GM21447 (cell line): ENCODE data around the gene ORAI2.
A peak's percentile ranks its signal among the peaks of the same experiment; 100 is the strongest.

ENCODE experiments used
- ATAC-seq: cut with Tn5 transposase; IDR thresholded peaks from one replicate; pipeline ENCODE4 v1.9.1; 2021; ENCODE audit not compliant: unreplicated experiment

Gene ORAI2

DNA sequence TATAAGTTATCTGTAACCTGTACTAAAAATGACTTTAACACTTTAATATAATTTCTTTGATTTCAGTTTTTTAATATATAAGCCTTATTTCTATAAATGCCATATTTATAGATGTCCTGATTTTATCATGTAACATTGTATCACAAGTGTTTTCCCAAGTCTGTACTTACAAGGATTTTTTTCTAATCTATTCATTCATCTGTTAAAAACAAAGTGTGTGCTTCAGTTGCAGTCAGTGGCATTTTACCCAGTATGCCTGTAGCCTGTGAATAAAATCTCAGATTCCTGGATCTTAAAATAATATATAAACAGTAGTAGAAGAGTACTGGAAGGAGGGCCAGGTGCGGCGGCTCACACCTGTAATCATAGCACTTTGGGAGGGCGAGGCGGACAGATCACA, 19.8 kb upstream of the ORAI2 start:
- no peak for ATAC-seq

DNA sequence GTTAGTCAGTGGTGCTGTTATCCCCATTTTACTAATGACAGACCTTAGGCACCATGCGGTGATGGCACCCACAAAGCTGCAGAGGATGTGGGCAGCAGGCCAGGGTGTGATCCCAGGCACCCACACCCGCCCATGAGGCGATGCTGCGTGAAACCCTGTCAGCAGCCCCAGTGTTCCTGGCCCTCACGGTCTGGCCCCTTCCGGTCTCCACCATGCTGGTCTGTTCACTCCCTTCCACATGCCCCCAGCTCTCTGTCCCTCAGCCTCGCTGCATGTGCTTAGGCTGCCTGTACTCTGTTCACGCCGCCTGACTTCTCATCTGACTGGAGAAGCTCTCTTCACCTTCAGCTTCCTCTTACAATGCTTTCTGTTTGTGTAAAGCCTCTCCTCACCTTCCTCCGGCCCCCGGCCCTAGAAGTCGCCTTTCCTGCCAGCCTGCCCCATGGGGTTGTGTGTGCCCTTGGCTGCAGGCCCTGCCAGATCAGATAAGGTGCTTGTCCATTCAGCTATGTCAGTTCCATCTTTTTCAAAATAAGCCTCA, 17.6 kb upstream of the ORAI2 start:
- ATAC-seq, result peak; percentile 48

DNA sequence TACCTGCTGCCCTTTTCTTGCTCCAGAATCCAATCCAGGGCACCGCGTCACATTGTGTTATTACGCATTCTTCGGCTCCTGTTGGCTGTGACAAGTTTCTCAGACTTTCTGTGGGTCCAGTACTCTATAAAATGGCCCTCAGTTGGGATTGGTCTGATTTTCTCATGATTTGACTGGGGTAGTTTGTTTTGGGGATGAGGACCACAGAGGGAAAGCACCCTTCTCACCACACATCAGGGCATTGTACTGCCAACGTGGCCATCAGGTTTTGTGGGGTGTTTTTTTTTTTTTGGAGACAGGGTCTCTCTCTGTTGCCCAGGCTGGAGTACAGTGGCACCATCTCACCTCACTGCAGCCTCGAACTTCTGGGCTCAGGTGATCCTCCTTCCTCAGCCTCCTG, 17.0 kb upstream of the ORAI2 start:
- ATAC-seq, result no peak

DNA sequence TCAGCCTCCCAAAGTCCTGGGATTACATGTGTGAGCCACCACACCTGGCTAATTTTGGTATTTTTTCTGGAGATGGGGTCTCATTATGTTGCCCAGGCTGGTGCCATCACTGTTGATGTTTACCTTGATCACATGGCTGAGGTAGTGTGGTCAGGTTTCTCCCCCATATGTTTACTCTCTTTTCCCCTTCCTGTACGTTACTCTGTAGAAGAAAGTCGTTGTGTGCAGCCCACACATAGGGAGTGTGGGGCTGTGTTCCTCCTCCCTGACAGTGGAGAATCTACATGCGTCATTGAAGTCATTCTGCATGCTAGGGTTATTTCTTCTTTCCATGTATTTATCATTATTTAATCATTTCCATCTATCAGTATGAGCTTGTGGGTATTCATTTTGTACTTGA, 16.3 kb upstream of the ORAI2 start:
- ATAC-seq, result no peak

DNA sequence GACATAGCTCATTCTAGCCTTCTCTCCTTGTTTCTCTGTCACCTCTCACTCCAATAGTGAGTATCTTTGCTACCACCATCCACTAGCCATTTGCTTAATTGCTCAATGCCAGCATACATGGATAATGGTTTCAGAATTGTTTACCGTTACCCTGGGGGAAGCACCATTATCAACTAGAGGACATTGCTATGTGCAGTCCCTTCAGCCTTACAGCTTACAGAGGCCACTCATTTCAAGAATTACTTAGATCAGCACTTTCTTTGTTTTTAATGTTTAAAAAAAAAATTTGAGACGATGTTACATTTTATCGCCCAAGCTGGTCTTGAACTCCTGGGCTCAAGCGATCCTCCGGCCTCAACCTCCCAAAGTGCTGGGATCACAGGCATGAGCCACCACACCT, 14.8 kb upstream of the ORAI2 start:
- no peak for ATAC-seq

DNA sequence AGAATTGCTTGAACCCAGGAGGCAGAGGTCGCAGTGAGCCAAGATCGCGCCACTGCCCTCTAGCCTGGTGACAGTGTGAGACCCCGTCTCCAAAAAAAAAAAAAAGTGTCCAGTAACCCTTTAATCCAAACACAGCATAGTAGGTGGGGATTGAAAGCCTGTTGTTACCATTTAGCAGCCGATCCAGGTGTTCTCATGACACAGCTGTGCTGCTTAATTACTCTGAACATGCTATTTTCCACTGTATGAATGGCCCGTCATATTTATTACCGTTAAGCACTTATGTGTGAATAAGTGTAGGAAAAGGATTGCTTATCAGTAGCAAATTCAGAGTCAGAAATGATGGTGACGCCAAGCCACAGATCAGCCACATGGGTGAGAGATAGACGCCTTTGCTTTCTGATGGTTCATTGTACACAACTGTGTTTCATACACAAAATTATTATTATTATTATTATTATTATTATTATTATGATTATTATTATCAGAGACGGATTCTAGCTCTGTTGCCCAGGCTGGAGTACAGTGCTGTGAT, 11.6 kb upstream of the ORAI2 start:
- ATAC-seq, result no peak

DNA sequence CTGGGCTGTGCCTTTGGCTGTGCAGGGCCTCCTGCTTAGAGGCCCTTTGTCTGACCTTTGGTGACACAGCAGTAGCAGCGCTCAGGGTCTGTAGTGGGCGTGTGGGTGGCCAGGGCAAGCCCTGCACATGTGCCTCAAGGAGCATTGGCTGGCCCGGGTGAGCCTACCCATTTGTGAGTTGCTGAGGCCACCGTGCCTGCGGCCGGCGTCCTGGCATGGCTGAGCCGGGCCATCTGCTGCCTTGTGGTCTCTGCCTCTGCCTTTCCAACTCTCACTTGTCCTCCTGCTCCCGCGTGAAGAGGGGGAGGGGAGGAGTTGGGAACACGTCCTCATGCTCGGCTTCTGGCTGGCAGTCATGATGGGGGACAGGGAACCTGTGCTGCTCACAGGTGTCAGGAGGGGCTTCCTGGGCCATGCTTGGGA, 9.2 kb upstream of the ORAI2 start:
- no peak for ATAC-seq

DNA sequence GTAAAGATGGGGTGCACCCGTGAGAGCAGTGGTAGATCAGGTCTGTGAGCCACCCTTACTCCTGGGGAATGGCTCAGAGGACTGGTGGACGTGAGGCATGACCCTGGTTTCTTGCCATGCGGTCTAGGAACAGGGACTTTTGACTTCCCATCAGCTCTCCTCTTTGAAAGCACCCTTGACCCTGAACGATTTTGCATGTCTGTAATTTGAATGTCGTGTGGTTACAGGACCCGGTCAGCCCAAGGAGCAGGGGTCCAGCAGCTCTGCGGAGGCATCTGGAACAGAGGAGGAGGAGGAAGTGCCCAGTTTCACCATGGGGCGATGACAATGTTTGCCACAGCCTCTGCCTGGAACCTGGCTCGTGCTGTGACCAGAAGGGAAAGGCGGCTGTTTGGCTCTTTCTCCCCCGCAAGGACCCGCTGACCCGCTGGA, 8.6 kb upstream of the ORAI2 start:
- ATAC-seq, result peak; percentile 40

DNA sequence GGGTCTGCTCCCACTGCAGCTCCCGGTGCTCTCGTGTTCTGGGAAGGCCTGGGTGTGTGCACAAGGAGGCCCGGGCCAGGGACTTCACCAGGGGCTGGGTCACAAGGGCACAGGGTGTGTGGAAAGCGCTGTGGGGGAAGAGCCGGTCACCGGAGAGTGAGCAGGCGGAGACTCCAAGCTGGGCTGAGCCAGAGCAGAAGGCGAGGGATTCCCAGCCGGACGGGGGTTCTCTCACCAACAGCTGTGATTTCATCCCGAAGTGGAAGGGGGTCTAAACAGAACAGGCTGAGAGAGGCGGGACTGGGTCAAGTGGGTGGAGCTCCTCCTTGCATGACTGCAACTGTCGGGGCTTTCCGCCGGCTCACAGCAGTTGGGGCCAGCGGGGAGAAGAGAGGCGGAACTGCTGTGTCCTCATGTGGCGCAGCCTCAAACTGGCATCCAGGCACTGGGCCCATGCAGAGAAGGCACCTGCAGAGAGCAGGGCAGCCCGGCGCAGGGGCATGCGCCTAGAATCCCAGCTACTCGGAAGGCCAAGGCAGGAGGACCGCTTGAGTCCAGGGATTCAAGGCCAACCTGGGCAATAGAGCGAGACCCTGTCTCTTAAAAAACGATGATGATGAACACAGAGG, 7.6 kb upstream of the ORAI2 start:
- ATAC-seq, result peak; percentile 69

DNA sequence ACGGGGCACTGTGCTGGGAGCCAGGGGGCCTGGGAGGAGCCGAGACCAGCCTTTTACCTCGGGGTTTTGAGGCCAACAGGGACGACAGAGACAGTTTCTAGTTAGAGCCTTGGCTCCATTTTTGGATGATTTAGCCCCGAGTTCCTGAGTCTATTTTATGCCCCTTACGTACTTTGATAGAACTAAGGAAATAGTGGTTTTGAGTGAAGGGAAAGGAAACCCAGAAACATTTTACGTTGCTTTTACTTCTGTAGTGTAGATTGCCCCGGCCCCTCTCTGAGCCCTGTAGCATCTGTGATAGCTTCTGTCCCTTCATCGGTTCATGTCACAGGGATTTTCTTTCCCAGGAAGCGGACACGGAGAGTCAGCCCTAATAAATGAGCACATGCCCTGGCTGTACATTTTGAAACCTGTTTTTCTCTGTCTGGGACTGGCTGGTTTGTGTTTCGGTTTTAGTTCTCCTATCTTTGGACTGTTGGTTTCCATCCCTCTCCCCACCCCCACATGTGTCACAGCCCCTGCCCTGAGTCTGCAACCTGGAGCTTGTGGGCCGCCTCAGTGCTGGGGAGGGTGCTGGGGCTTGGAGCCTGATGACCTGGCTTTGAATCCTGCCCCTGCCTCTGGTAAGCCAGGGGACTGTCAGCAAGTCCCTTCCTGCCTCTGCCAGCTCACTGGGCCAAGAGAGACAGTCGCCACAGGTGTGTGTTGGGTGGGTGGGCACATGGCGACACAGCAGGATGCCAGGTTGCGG, 6.9 kb upstream of the ORAI2 start:
- ATAC-seq, result peak; percentile 51

DNA sequence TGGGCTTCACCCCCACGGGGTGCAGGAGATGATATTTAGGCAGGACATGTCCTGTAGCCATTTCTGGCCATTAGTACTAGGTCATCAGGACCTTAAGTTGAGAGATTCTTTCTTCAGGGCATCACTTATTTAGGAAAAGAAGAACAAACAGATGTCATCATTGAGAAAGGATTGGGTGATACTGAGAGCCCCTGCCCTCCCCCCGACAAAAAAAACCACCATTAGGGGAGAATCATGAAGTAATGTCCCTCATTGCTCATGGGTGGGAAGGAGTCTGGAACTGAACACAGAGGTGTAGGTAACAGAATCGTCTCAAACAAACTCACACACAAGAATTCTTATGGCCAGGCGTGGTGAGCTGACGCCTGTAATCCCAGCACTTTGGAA, 6.4 kb upstream of the ORAI2 start:
- ATAC-seq, result no peak

DNA sequence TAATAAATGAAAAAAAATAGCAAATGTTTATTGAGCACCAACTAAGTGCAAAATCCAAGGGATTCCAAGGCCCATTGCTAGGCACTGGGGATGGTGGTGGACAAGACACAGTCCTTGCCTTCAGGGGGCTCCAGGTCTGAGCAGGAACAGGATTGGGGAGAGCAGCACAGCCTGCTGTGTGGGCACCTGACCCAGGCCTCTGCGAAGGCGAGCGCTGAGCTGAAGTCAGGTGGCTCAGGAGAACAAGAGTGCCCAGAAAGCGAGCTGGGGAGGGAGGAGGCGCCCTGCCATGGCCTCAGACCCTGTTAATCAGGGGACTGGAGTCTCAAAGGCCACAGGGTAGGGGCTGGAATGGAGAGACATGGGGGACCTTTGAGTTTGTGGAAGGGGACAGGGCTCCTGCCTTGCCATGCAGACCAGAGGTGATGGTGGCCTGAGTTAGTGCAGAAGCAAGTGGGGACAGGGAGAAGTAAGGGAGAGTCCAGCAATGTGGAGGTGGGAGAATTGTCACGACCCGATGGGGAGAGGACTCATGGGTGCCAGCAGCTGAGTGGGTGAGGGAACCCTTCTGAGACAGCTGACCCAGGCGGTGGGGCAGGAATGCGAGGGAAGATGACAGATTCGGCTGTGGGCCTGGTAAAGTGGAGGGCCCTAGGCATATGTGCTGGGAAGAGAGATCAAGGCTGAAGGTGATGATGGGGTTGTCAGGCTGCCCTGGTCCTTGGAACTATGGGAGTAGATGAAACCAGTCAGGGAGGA, 4.1 kb upstream of the ORAI2 start:
- no peak for ATAC-seq

DNA sequence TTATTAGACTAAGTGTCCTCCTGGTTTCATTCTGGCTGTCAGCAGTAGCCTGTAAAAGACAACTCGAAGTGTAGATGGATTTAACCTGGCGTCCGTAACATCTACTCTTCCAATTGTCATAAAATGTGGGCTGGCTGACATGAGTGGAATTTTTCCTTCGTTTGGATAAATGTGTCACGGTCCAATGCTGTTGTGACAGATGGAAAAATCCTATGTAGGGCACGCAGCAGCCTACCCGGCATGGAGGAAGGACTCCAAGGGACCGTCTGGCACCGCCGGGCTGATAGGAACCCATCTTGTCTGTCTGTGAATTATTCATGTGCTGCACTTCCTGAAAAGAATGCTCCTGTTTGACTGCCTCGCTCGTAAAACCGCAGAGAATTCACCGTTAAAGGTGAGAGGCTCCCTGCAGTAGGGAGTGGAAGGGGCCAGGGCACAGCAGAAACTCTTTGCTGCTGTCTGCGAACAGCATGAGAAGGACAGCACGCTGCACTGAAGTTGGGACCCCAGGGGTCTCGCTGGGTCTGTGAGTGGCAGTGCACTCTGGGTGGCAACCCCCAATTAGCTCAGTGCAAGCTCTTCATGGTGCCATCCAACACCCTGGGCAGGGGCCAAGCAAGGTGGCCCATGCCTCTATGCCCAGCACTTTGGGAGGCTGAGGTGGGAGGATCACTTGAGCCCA, 1.6 kb upstream of the ORAI2 start:
- ATAC-seq, result peak; percentile 33

DNA sequence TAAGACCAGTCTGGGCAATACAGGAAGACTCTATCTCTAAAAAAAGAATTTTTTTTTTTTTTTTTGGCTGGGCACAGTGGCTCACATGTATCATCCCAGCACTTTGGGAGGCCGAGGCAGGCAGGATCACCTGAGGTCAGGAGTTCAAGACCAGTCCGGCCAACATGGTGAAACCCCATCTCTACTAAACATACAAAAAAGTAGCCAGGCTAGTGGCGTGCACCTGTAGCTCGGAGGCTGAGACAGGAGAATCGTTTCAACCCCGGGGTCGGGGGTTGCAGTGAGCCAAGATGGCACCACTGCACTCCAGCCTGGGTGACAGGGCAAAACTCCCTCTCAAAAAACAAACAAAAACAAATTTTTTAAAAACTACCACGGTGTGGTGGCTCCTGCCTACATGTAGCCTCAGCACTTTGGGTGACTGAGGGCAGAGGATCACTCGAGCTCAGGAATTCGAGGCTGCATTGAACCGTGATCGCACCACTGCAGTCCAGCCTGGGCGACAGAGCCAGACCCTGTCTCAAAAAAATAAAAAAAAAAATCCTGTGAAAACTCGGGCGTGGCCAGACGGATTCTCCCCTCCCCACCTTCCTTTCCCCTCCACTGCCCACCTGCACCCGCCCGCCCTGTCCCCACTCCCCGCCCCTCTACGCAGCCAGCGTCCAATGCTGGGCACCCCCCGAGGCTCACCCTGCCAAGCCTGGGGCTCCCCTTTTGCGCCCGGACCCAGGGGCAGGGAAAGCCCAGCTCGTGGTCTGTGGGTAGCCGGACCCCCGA, 745 bp upstream of the ORAI2 start:
- peak; percentile 25 for ATAC-seq

DNA sequence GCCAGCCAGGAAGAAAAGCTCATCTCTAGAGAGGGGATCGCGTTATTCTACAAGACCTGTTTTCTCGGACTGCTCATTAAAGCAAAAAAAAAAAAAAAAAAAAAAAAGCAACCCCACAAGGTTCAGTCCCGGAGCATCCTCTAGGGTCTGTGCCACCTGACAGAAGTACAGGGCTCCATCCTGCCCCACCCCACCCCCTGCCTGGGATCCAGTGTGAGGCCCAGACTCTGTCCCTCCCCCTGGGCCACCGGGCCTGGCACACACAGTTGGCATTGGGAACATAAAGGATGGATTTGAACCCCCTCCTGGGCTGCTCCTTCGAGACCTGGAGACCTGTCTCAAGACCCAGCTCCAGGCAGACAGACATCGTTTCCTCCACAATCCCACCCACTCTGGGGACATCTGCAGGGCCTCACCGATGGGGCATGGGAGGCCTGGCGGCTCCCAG, 688 bp downstream of the ORAI2 start:
- peak; percentile 6 for ATAC-seq

DNA sequence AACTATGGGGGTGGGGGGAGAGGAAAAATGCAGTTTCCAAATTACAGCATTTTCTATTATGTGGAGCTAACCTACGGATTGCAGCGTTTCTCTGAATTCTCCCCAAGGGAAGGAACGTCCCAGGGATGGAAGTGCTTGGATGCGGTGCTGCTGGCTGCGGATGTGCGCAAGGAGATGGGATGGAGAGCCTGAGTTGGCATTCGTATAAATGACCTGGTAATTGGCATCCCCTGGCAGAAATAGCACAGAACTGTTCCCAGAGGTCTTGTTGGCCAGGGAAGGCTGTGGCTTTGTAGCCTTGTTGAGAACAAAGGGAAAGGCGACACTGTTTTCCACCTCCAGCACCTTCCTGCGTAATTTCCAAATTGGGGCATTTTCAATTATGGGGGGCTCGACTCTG, 2.7 kb downstream of the ORAI2 start:
- ATAC-seq, result no peak

DNA sequence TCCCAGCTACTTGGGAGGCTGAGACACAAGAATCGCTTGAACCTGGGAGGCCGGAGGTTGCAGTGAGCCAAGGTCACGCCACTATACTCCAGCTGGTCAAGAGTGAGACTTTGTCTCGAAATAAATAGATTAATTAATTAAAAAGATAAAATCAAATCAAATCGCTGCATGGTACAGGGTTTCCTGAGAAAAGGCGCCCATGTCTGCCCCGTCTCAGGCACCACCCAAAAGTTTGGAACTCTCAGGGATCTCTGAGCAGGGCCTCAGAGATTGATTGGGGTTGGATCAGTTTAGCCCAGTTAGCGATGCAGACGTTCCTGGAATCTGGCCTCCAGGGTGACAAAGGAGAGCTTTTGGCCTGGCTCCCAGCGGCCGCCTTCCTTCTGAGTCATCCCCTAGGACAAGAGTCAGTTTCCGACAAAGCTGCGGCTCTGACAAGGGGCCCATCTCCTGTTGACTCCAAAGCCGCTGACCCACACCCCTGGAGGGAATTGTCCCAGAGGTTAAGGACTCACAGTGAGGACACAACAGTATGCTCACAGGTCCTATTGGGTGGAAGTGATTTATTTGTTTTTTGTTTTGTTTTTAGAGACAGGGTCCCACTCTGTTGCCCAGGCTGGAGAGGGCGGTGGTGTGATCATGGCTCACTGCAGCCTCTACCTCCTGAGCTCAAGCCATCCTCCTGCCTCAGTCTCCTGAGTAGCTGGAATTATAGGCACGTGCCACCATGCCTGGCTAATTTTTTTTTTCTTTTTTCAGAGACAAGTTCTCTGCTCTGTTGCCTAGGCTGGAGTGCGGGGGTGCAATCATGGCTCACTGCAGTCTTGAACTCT, 6.8 kb downstream of the ORAI2 start:
- ATAC-seq, result no peak

DNA sequence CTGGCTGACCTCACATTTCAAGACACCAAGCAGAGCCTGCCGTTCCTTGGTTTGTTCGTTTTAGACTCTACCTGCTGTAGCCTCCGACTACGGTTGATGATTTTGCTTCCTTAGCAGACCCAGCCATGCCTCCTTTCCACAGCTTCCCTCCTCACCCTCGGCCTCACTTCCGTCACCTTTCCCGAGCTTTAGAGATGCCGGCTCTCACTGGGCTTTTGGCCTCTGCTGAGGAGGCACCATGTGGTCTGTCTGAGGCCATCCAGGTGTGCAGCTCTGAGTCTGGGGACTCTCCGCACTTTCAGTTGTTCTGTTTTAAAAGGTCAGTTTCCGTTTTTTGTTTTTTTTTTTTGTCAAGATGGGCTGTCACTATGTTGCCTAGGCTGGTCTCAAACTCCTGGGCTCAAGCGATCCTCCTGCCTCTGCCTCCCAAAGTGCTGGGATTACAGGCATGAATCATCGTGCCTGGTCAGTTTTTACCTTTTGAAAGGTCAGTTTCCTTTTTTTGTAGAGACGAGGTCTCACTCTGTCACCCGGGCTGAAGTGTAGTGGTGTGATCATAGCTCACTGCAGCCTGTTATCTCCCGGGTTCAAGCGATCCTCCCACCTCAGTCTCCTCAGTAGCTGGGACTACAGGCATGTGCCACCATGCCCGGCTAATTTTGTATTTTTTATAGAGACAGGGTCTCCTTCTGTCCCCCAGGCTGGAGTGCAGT, 11.7 kb downstream of the ORAI2 start:
- peak; percentile 44 for ATAC-seq

DNA sequence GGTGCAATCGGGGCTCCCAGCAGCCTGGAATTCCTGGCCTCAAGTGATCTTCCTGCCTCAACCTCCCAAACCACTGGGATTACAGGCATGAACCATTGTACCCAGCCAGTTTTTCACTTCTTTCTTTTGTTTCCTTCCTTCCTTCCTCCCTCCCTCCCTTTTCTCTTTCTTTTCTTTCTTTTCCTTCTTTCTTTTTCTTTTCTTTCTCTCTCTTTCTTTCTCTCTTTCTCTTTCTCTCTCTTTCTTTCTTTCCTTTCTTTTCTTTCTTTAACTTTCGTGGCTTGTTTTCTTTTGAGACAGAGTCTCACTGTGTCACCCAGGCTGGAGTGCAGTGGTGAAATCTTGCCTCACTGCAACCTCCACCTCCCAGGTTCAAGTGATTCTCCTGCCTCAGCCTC, 12.3 kb downstream of the ORAI2 start:
- no peak for ATAC-seq
